Measurements from ENCODE around the gene VAMP8. TPM values are rescaled to one million over a fixed set of nuclear protein-coding genes. Genes with fewer than 3 reads are reported as not detected.
A peak's percentile ranks its signal among the peaks of the same experiment; 100 is the strongest.

VAMP8 gene
- total and polyA plus RNA-seq, 9 donors = 5.9 to 58.4 (median 24.7) TPM

GRCh38 chr2:85531589-85531988, 45.8 kb upstream of the VAMP8 start:
- WGBS, 3 donors = 50 to 99% (median 75%) methylated on average over 2 of the region's 2 CpGs
- TF ChIP-seq CTCF (IDR thresholded peaks at IDR 0.05) = no peak
- Histone ChIP-seq H3K4me3 (no peak overlapping the region), H3K27me3 (no peaks in the 10 kb centered on the region), H3K9me3 (no peaks in the 10 kb centered on the region), H3K4me1 (ENCODE audit: insufficient read depth) (no peaks in the 10 kb centered on the region), H3K36me3 (no peaks in the 10 kb centered on the region), H3K27ac (no peak overlapping the region)
- intact Hi-C loops (cut with DNase I) = no loop called here
- no peak for DNase-seq

- Histone ChIP-seq H3K4me3 (no peak overlapping the region), H3K9me3 (no peaks in the 10 kb centered on the region), H3K27ac (no peak overlapping the region), H3K4me1 (ENCODE audit: insufficient read depth) (peaks cover 4% of the 10 kb centered on the region), H3K27me3 (no peaks in the 10 kb centered on the region), H3K36me3 (no peaks in the 10 kb centered on the region)
- intact Hi-C loops (cut with DNase I) = no loop called here
- WGBS, 3 donors = 83 to 87% (median 83%) methylated on average over 3 of the region's 3 CpGs
- TF ChIP-seq POLR2A (IDR thresholded peaks at IDR 0.05) (no peak), CTCF (IDR thresholded peaks at IDR 0.05) (no peak), EP300 (IDR thresholded peaks at IDR 0.05) (no peak)
- DNase-seq = no peak
Observed at GRCh38 chr2:85534099-85534498, 43.3 kb upstream of the VAMP8 start.

GRCh38 chr2:85534881-85535280, 42.5 kb upstream of the VAMP8 start:
- H3K4me3 ChIP-seq = no peak overlapping the region
- intact Hi-C loops (cut with DNase I) = loop anchor here in 2 of 4 donors (5.0 kb wide), 1 partner anchor 98 kb away; no protein-coding TSS in a partner anchor
- 65 to 70% (median 69%) methylated on average over 3 of the region's 3 CpGs for WGBS, 3 donors
- TF ChIP-seq POLR2A (IDR thresholded peaks at IDR 0.05) (no peak), CTCF (IDR thresholded peaks at IDR 0.05) (no peak), EP300 (IDR thresholded peaks at IDR 0.05) (no peak)
- H3K4me1 ChIP-seq (ENCODE audit: insufficient read depth) = peaks cover 4% of the 10 kb centered on the region
- no peak for DNase-seq
- no peaks in the 10 kb centered on the region for H3K27me3 ChIP-seq
- no peaks in the 10 kb centered on the region for H3K36me3 ChIP-seq
- H3K9me3 ChIP-seq = no peaks in the 10 kb centered on the region
- H3K27ac ChIP-seq = no peak overlapping the region

- Histone ChIP-seq H3K9me3 (no peaks in the 10 kb centered on the region), H3K27me3 (no peaks in the 10 kb centered on the region), H3K4me1 (ENCODE audit: insufficient read depth) (peaks cover 4% of the 10 kb centered on the region), H3K36me3 (no peaks in the 10 kb centered on the region), H3K27ac (peak overlapping the region in 1 of 2 donors; percentile 98), H3K4me3 (no peak overlapping the region)
- WGBS, 3 donors = 68 to 69% (median 68%) methylated on average over 3 of the region's 3 CpGs
- intact Hi-C loops (cut with DNase I) = loop anchor here in 2 of 4 donors (5.0 kb wide), 1 partner anchor 99 kb away; no protein-coding TSS in a partner anchor
- TF ChIP-seq CTCF (IDR thresholded peaks at IDR 0.05) (no peak), EP300 (IDR thresholded peaks at IDR 0.05) (no peak), POLR2A (IDR thresholded peaks at IDR 0.05) (no peak)
- no peak for DNase-seq
Observed at GRCh38 chr2:85536479-85536878, 40.9 kb upstream of the VAMP8 start.
